22Rv1 (cell line): ENCODE results near the gene GEMIN8.

Experiments used
- CTCF ChIP-seq: fragments of 450-650 bp; IDR thresholded peaks from 2 replicates; pipeline ENCODE4 v1.5.1; 2017; ENCODE audit warnings: mild to moderate bottlenecking
- ZFX ChIP-seq: fragments of 450-650 bp; IDR thresholded peaks from 2 replicates; pipeline ENCODE4 v1.6.1; 2017; ENCODE audit warnings: antibody characterized with exemption, borderline replicate concordance

GRCh38 chrX:13966793-13967125, 62.9 kb downstream of the GEMIN8 start:
- TF ChIP-seq CTCF: no peak
- no peak for TF ChIP-seq ZFX
